ENCODE measurements around the gene GPC1. TPM values are rescaled to one million over a fixed set of nuclear protein-coding genes. Genes with fewer than 3 reads are reported as not detected.

Gene GPC1
- total and polyA plus RNA-seq, 4 experiments from 2014 or later: 0.14 to 1.2 (median 0.88) TPM

GRCh38 chr2:240435948-240436682, 652 bp downstream of the GPC1 start:
- peak overlapping the region in 1 of 2 donors; percentile 19 for H3K4me3 ChIP-seq (ENCODE audit: low read length in 2 of 2)
- H3K36me3 ChIP-seq (ENCODE audit: insufficient read depth, low read length): no peaks in the 10 kb centered on the region
- H3K4me1 ChIP-seq (ENCODE audit: insufficient read depth, low read length): peaks cover 16% of the 10 kb centered on the region
- no peak overlapping the region for H3K27ac ChIP-seq (ENCODE audit: low read depth, low read length)
- Mint-ChIP-seq H3K4me3 (peak overlapping the region in 7 of 8 donors; percentile 46 to 78 (median 62)), H3K27ac (no peak overlapping the region), H3K4me1 (peaks cover 2 to 18% (median 9%) of the 10 kb centered on the region in 4 donors), H3K27me3 (peaks cover 6 to 11% of the 10 kb centered on the region in 2 donors), H3K36me3 (no peaks in the 10 kb centered on the region), H3K9me3 (no peaks in the 10 kb centered on the region)
- no peaks in the 10 kb centered on the region for H3K9me3 ChIP-seq (ENCODE audit: control insufficient read depth in 1 of 2, low read length in 2 of 2)
- intact Hi-C loops (cut with micrococcal nuclease): loop anchor here (5.0 kb wide), 2 partner anchors 131 to 396 kb away; partner anchors contain the start of gene RNPEPL1
- ChIA-PET CTCF (ENCODE audit: partially characterized antibody) (interaction anchor here (1.0 kb wide), 1 partner anchor 204 kb away, joined by 5 read pairs; no protein-coding TSS in a partner anchor), POLR2A (ENCODE audit: partially characterized antibody) (interaction anchor here (1.0 to 1.9 kb wide), 2 partner anchors 130 to 200 kb away, joined by 3 to 5 read pairs; no protein-coding TSS in a partner anchor)
- DNase-seq: peak in 1 of 5 donors; percentile 18
- peaks cover 8% of the 10 kb centered on the region for H3K27me3 ChIP-seq (ENCODE audit: insufficient read depth, low read length)

- intact Hi-C loops (cut with micrococcal nuclease): loop anchor here (5.0 kb wide), 2 partner anchors 130 to 395 kb away; partner anchors contain the start of gene RNPEPL1
- Mint-ChIP-seq H3K4me1 (peaks cover 2 to 18% (median 9%) of the 10 kb centered on the region in 4 donors), H3K27me3 (peaks cover 6 to 11% of the 10 kb centered on the region in 2 donors), H3K4me3 (peak overlapping the region; percentile 48 to 78 (median 66)), H3K36me3 (no peaks in the 10 kb centered on the region), H3K9me3 (no peaks in the 10 kb centered on the region), H3K27ac (no peak overlapping the region)
- Histone ChIP-seq H3K27me3 (ENCODE audit: insufficient read depth, low read length) (peaks cover 8% of the 10 kb centered on the region), H3K4me3 (ENCODE audit: low read length in 2 of 2) (no peak overlapping the region), H3K4me1 (ENCODE audit: insufficient read depth, low read length) (peaks cover 16% of the 10 kb centered on the region), H3K27ac (ENCODE audit: low read depth, low read length) (no peak overlapping the region), H3K9me3 (ENCODE audit: control insufficient read depth in 1 of 2, low read length in 2 of 2) (no peaks in the 10 kb centered on the region), H3K36me3 (ENCODE audit: insufficient read depth, low read length) (no peaks in the 10 kb centered on the region)
- POLR2A ChIA-PET (ENCODE audit: partially characterized antibody): interaction anchor here (1.0 to 1.9 kb wide), 2 partner anchors 129 to 201 kb away, joined by 3 to 5 read pairs; no protein-coding TSS in a partner anchor
- DNase-seq: no peak
- CTCF ChIA-PET (ENCODE audit: partially characterized antibody): interaction anchor here (1.0 kb wide), 1 partner anchor 204 kb away, joined by 5 read pairs; no protein-coding TSS in a partner anchor
Measured at GRCh38 chr2:240436683-240437550, 1.5 kb downstream of the GPC1 start.

- no peaks in the 10 kb centered on the region for H3K9me3 ChIP-seq (ENCODE audit: control insufficient read depth in 1 of 2, low read length in 2 of 2)
- peaks cover 4 to 9% of the 10 kb centered on the region in 2 donors for H3K27me3 Mint-ChIP-seq
- H3K4me3 ChIP-seq (ENCODE audit: low read length in 2 of 2): no peak overlapping the region
- no peak for DNase-seq
- H3K36me3 Mint-ChIP-seq: no peaks in the 10 kb centered on the region
- H3K27ac Mint-ChIP-seq: no peak overlapping the region
- no peak overlapping the region for H3K27ac ChIP-seq (ENCODE audit: low read depth, low read length)
- peaks cover 16% of the 10 kb centered on the region for H3K4me1 ChIP-seq (ENCODE audit: insufficient read depth, low read length)
- H3K27me3 ChIP-seq (ENCODE audit: insufficient read depth, low read length): peaks cover 8% of the 10 kb centered on the region
- H3K4me1 Mint-ChIP-seq: peaks cover 2 to 18% (median 9%) of the 10 kb centered on the region in 4 donors
- no peaks in the 10 kb centered on the region for H3K36me3 ChIP-seq (ENCODE audit: insufficient read depth, low read length)
- H3K4me3 Mint-ChIP-seq: peak overlapping the region in 4 of 8 donors; percentile 20 to 72 (median 54)
- POLR2A ChIA-PET (ENCODE audit: partially characterized antibody): no interaction called here
- no peaks in the 10 kb centered on the region for H3K9me3 Mint-ChIP-seq
- CTCF ChIA-PET (ENCODE audit: partially characterized antibody): interaction anchor here (2.8 kb wide), 1 partner anchor 205 kb away, joined by 13 read pairs; no protein-coding TSS in a partner anchor
- intact Hi-C loops (cut with micrococcal nuclease): loop anchor here (5.0 kb wide), 2 partner anchors 130 to 395 kb away; partner anchors contain the start of gene RNPEPL1
Measured at GRCh38 chr2:240437551-240437860, 2.0 kb downstream of the GPC1 start.

GRCh38 chr2:240437861-240438809, 2.7 kb downstream of the GPC1 start:
- intact Hi-C loops (cut with micrococcal nuclease): loop anchor here (1.0 to 5.0 kb wide), 4 partner anchors 129 to 394 kb away; partner anchors contain the start of gene RNPEPL1
- H3K4me3 Mint-ChIP-seq: peak overlapping the region in 2 of 8 donors; percentile 15 to 42
- no peaks in the 10 kb centered on the region for H3K9me3 Mint-ChIP-seq
- H3K4me3 ChIP-seq (ENCODE audit: low read length in 2 of 2): no peak overlapping the region
- peaks cover 8% of the 10 kb centered on the region for H3K27me3 ChIP-seq (ENCODE audit: insufficient read depth, low read length)
- H3K9me3 ChIP-seq (ENCODE audit: control insufficient read depth in 1 of 2, low read length in 2 of 2): no peaks in the 10 kb centered on the region
- peaks cover 16% of the 10 kb centered on the region for H3K4me1 ChIP-seq (ENCODE audit: insufficient read depth, low read length)
- H3K36me3 Mint-ChIP-seq: no peaks in the 10 kb centered on the region
- H3K4me1 Mint-ChIP-seq: peaks cover 2 to 18% (median 9%) of the 10 kb centered on the region in 4 donors
- peaks cover 4 to 6% of the 10 kb centered on the region in 2 donors for H3K27me3 Mint-ChIP-seq
- no peaks in the 10 kb centered on the region for H3K36me3 ChIP-seq (ENCODE audit: insufficient read depth, low read length)
- peak in 4 of 5 donors; percentile 60 to 69 (median 64) for DNase-seq
- ChIA-PET CTCF (ENCODE audit: partially characterized antibody) (interaction anchor here (0.9 to 2.8 kb wide), 4 partner anchors 10 to 206 kb away, joined by 3 to 13 read pairs (median 4); no protein-coding TSS in a partner anchor), POLR2A (ENCODE audit: partially characterized antibody) (no interaction called here)
- H3K27ac ChIP-seq (ENCODE audit: low read depth, low read length): no peak overlapping the region
- H3K27ac Mint-ChIP-seq: peak overlapping the region in 2 of 7 donors; percentile 47 to 72

- Histone ChIP-seq H3K4me1 (ENCODE audit: insufficient read depth, low read length) (peaks cover 16% of the 10 kb centered on the region), H3K9me3 (ENCODE audit: control insufficient read depth in 1 of 2, low read length in 2 of 2) (no peaks in the 10 kb centered on the region), H3K27me3 (ENCODE audit: insufficient read depth, low read length) (peaks cover 8% of the 10 kb centered on the region), H3K27ac (ENCODE audit: low read depth, low read length) (no peak overlapping the region), H3K4me3 (ENCODE audit: low read length in 2 of 2) (no peak overlapping the region), H3K36me3 (ENCODE audit: insufficient read depth, low read length) (no peaks in the 10 kb centered on the region)
- Mint-ChIP-seq H3K27ac (no peak overlapping the region), H3K36me3 (no peaks in the 10 kb centered on the region), H3K9me3 (no peaks in the 10 kb centered on the region), H3K4me3 (no peak overlapping the region), H3K4me1 (peaks cover 2 to 18% (median 7%) of the 10 kb centered on the region in 4 donors), H3K27me3 (peaks cover 4% of the 10 kb centered on the region in 2 donors)
- intact Hi-C loops (cut with micrococcal nuclease): loop anchor here (1.0 to 5.0 kb wide), 4 partner anchors 128 to 393 kb away; partner anchors contain the start of gene RNPEPL1
- ChIA-PET CTCF (ENCODE audit: partially characterized antibody) (interaction anchor here (0.9 to 2.8 kb wide), 5 partner anchors 11 to 207 kb away, joined by 3 to 13 read pairs (median 4); no protein-coding TSS in a partner anchor), POLR2A (ENCODE audit: partially characterized antibody) (no interaction called here)
- DNase-seq: no peak
Measured at GRCh38 chr2:240438810-240439697, 3.6 kb downstream of the GPC1 start.
